GM12878 (cell line): ENCODE data around the gene SLC35F6. TPM values are rescaled to one million over a fixed set of nuclear protein-coding genes. Genes with fewer than 3 reads are reported as not detected.

ENCODE experiments used
- ATAC-seq: fragments of 200-7000 bp; cut with Tn5 transposase; 3 replicates; pipeline ENCODE4 v1.9.1; 2020; ENCODE audit warnings: mild to moderate bottlenecking, moderate library complexity
- BruUV-seq: library from RNA; stranded (reverse); fragments of 400-500 nt; replicated peaks from 2 replicates; lab custom pipeline; 2021; lab: Mats Ljungman, UMichigan
- CTCF ChIA-PET: fragments of 300-600 bp; sonication (Branson Sonifier 250); formaldehyde crosslinking; extraction: SDS; loops from one replicate; lab custom pipeline; 2021; ENCODE audit warnings: inconsistent platforms; lab: Yijun Ruan, JAX
- POLR2A ChIA-PET: fragments of 350-600 bp; formaldehyde crosslinking; extraction: SDS; loops from one replicate; lab custom pipeline; 2021; ENCODE audit warnings: inconsistent platforms; lab: Charles Lee
- RAD21 ChIA-PET: fragments of 300-600 bp; sonication (Branson Sonifier 250); formaldehyde crosslinking; loops from one replicate; lab custom pipeline; 2023; ENCODE audit warnings: antibody characterized with exemption; ENCODE audit not compliant: unreplicated experiment; lab: Charles Lee
- SMC1A ChIA-PET: fragments of 300-600 bp; sonication (Branson Sonifier 250); formaldehyde crosslinking; loops from one replicate; lab custom pipeline; 2023; ENCODE audit not compliant: unreplicated experiment, uncharacterized antibody; lab: Charles Lee
- DNase-seq: peaks from one replicate; pipeline ENCODE4 v3.0.0-alpha.2; 2011; ENCODE audit warnings: low read depth, low spot score
- FAIRE-seq: peaks from 3 replicates; lab custom pipeline; 2011; peaks lifted over from hg19 to GRCh38; lab: Jason Lieb, UNC
- H2AFZ ChIP-seq: 2 replicates; pipeline ENCODE4 v1.6.0; 2011; ENCODE audit warnings: low read depth, low read length, control low read depth; ENCODE audit not compliant: control insufficient read depth
- H3K27ac ChIP-seq: 2 replicates; pipeline ENCODE4 v1.5.1; 2011; ENCODE audit warnings: control low read depth; ENCODE audit not compliant: control insufficient read depth, insufficient read depth
- H3K27me3 ChIP-seq, 2 experiments: replicated peaks in 1 of 2; 2 replicates each; pipeline versions ENCODE4 v1.6.0 to v1.6.1; 2011; ENCODE audit warnings: low read length in 1 of 2; ENCODE audit not compliant: control insufficient read depth in 2 of 2, insufficient read depth in 2 of 2
- H3K36me3 ChIP-seq, 2 experiments: 2 replicates each; pipeline ENCODE4 v1.5.1; 2011; ENCODE audit warnings: low read length in 1 of 2; ENCODE audit not compliant: control insufficient read depth in 2 of 2, insufficient read depth in 2 of 2
- H3K4me1 ChIP-seq: 2 replicates; pipeline ENCODE4 v1.6.1; 2011; ENCODE audit warnings: mild to moderate bottlenecking, low read length, moderate library complexity, mixed read lengths; ENCODE audit not compliant: control insufficient read depth, insufficient read depth
- H3K4me2 ChIP-seq: 2 replicates; pipeline ENCODE4 v1.6.0; 2011; ENCODE audit warnings: control low read depth; ENCODE audit not compliant: control insufficient read depth, insufficient read depth
- H3K4me3 ChIP-seq: fragments of 200-600 bp; sonication (generic); 2 replicates; pipeline ENCODE4 v1.5.1; 2016
- H3K79me2 ChIP-seq: 2 replicates; pipeline ENCODE4 v1.6.0; 2011; ENCODE audit warnings: low read length; ENCODE audit not compliant: control insufficient read depth, insufficient read depth
- H3K9ac ChIP-seq: 2 replicates; pipeline ENCODE4 v1.8.0; 2011; ENCODE audit warnings: low read length, control low read depth, mixed read lengths; ENCODE audit not compliant: control insufficient read depth, insufficient read depth
- H3K9me3 ChIP-seq: replicated peaks from 3 replicates; pipeline ENCODE4 v1.5.1; 2011; ENCODE audit warnings: mild to moderate bottlenecking, low read length; ENCODE audit not compliant: control insufficient read depth, insufficient read depth
- H4K20me1 ChIP-seq: 2 replicates; pipeline ENCODE4 v1.6.0; 2011; ENCODE audit not compliant: control insufficient read depth, insufficient read depth
- CBFB ChIP-seq: IDR thresholded peaks from 2 replicates; pipeline ENCODE4 v1.6.1; 2016; ENCODE audit warnings: antibody characterized with exemption, low read depth
- CUX1 ChIP-seq: IDR thresholded peaks from 2 replicates; pipeline ENCODE4 v1.6.1; 2012; ENCODE audit warnings: improper control_type of control experiment, low read depth, low read length; ENCODE audit not compliant: insufficient replicate concordance
- EGR1 ChIP-seq, 2 experiments: IDR thresholded peaks; 1 replicate in 1 of 2; 2 replicates in 1 of 2; pipeline ENCODE4 v1.6.1; 2011 to 2012; ENCODE audit warnings: low read depth in 2 of 2, low read length in 2 of 2, borderline replicate concordance in 1 of 2, mild to moderate bottlenecking in 1 of 2, moderate library complexity in 1 of 2
- IKZF2 ChIP-seq, 2 experiments: fragments of 450-650 bp; IDR thresholded peaks; 2 replicates each; pipeline ENCODE4 v1.6.1; 2017; ENCODE audit warnings: mild to moderate bottlenecking in 2 of 2, moderate library complexity in 2 of 2
- LARP7 ChIP-seq: fragments of 450-650 bp; IDR thresholded peaks from 2 replicates; pipeline ENCODE4 v1.6.1; 2017; ENCODE audit warnings: mild to moderate bottlenecking
- MEF2A ChIP-seq: IDR thresholded peaks from 2 replicates; pipeline ENCODE4 v1.6.1; 2011; ENCODE audit warnings: low read depth, mild to moderate bottlenecking, low read length, moderate library complexity; ENCODE audit not compliant: insufficient read depth
- MEF2B ChIP-seq: fragments of 450-650 bp; IDR thresholded peaks from 2 replicates; pipeline ENCODE4 v1.6.1; 2018; ENCODE audit warnings: mild to moderate bottlenecking, moderate library complexity; ENCODE audit not compliant: partially characterized antibody, poor library complexity, severe bottlenecking
- NR2C2 ChIP-seq: IDR thresholded peaks from 2 replicates; pipeline ENCODE4 v1.6.1; 2011; ENCODE audit warnings: borderline replicate concordance, low read depth; ENCODE audit not compliant: control insufficient read depth, insufficient read length
- RAD21 ChIP-seq: IDR thresholded peaks from 2 replicates; pipeline ENCODE4 v1.6.1; 2011; ENCODE audit warnings: mild to moderate bottlenecking, low read depth, low read length, moderate library complexity; ENCODE audit not compliant: insufficient read depth
- RCOR1 ChIP-seq: conservative IDR thresholded peaks from 2 replicates; pipeline ENCODE4 v1.6.1; 2012; ENCODE audit warnings: low read depth, low read length, improper control_type of control experiment
- TCF12 ChIP-seq: IDR thresholded peaks from 2 replicates; pipeline ENCODE4 v1.6.1; 2011; ENCODE audit warnings: low read depth, mild to moderate bottlenecking, low read length
- ZNF592 ChIP-seq: fragments of 450-650 bp; IDR thresholded peaks from 2 replicates; pipeline ENCODE4 v1.6.1; 2017; ENCODE audit warnings: mild to moderate bottlenecking, moderate library complexity
- ZZZ3 ChIP-seq: IDR thresholded peaks from 2 replicates; pipeline ENCODE4 v1.6.1; 2011; ENCODE audit warnings: low read depth; ENCODE audit not compliant: control insufficient read depth, insufficient read length
- WGBS: methylation state at CpG from one replicate; pipeline ENCODE4 v1.1.6; 2016; ENCODE audit warnings: low lambda C conversion rate; ENCODE audit not compliant: insufficient replicate concordance, insufficient coverage; ENCODE audit errors: missing lambda C conversion rate; 5-methylcytosine and 5-hydroxymethylcytosine counted together
- in situ Hi-C: fragments of 300-500 bp; cut with MboI; formaldehyde crosslinking; loops from 9 replicates; pipeline ENCODE4 v1.14.3; 2018; ENCODE audit warnings: mixed read lengths
- intact Hi-C: fragments of 100-400 bp; cut with micrococcal nuclease; formaldehyde crosslinking; loops from one replicate; pipeline ENCODE4 v1.14.2; 2022; ENCODE audit not compliant: unreplicated experiment
- polyA plus RNA-seq, 11 experiments: library from polyadenylated mRNA; depleted of rRNA in 4 of 11; unstranded in 6 of 11; stranded (reverse) in 5 of 11; fragments of >200 nt; fragmentation: Nextera tagmentation in 4 of 11; fragmentation: Illumina TruSeq in 1 of 11; extraction: Ambion mirVana in 4 of 11; extraction: Trizol in 1 of 11; gene quantifications; 1 replicate in 1 of 11; 2 replicates in 10 of 11; pipeline versions ENCODE4 v1.2.1 to v1.2.3, GENCODE V29; 2011 to 2016; ENCODE audit warnings: inconsistent platforms in 2 of 11, missing spikeins in 2 of 11, low read depth in 1 of 11
- total RNA-seq, 4 experiments: library from RNA; depleted of rRNA in 3 of 4; stranded (reverse); fragments of >200 nt in 3 of 4; fragmentation: Illumina TruSeq in 1 of 4; extraction: Trizol in 1 of 4; gene quantifications; 2 replicates each; pipeline versions ENCODE4 v1.2.1 to v1.2.3, GENCODE V29; 2013 to 2021

Gene SLC35F6
- total and polyA plus RNA-seq, 10 of the 15 experiments (the other 5 are each of a cell fraction or from before 2014, with no cell fraction given): 4.0 to 10.5 (median 8.0) TPM

- no peak for TF ChIP-seq CUX1
These were observed 43.8 kb downstream of the SLC35F6 start (continued) for GRCh38 chr2:26807788-26808460.

GRCh38 chr2:26809211-26809610 lies 45.1 kb downstream of the SLC35F6 start:
- Histone ChIP-seq H3K27me3 (no peaks in the 10 kb centered on the region), H3K79me2 (no peaks in the 10 kb centered on the region), H3K27ac (no peak overlapping the region), H3K9me3 (no peaks in the 10 kb centered on the region), H3K4me2 (no peak overlapping the region), H3K4me1 (no peaks in the 10 kb centered on the region), H2AFZ (no peak overlapping the region), H4K20me1 (no peaks in the 10 kb centered on the region), H3K36me3 (no peaks in the 10 kb centered on the region), H3K9ac (no peak overlapping the region), H3K4me3 (no peak overlapping the region)
- ChIA-PET RAD21 (no interaction called here), CTCF (interaction anchor here (0.6 to 1.0 kb wide), 2 partner anchors 11 to 624 kb away, joined by 3 to 4 read pairs; no protein-coding TSS in a partner anchor), POLR2A (interaction anchor here (0.5 kb wide), 1 partner anchor 546 kb away, joined by 3 read pairs; no protein-coding TSS in a partner anchor), SMC1A (no interaction called here)
- intact Hi-C loops: no loop called here
- DNase-seq: no peak
- ATAC-seq: no peak
- no TSS peak for BruUV-seq
- 31% methylated on average over 3 of the region's 3 CpGs for WGBS
- in situ Hi-C loops: no loop called here
- FAIRE-seq: no peak
- TF ChIP-seq ZNF592: no peak
- TF ChIP-seq MEF2B: no peak
- no peak for TF ChIP-seq CBFB
- TF ChIP-seq TCF12: no peak
- no peak for TF ChIP-seq RAD21
- TF ChIP-seq RCOR1: no peak
- no peak for TF ChIP-seq MEF2A
- TF ChIP-seq ZZZ3: no peak
- TF ChIP-seq NR2C2: no peak
- no peak for TF ChIP-seq IKZF2 (IDR thresholded peaks at IDR 0.05)
- TF ChIP-seq EGR1 (IDR thresholded peaks at IDR 0.05; ENCODE audit: borderline replicate concordance in 1 of 2, low read depth in 2 of 2, low read length in 2 of 2): no peak
- no peak for TF ChIP-seq LARP7
